ENCODE results near the gene MAN1A2. TPM values are rescaled to one million over a fixed set of nuclear protein-coding genes. Genes with fewer than 3 reads are reported as not detected.

The MAN1A2 gene
- total and polyA plus RNA-seq, 10 of the 15 experiments (the other 5 are each of a cell fraction or from before 2014, with no cell fraction given) = 2.8 to 23.6 (median 16.0) TPM

GRCh38 chr1:117341123-117341522 lies 26.1 kb upstream of the MAN1A2 start:
- FAIRE-seq (no peak), DNase-seq (ENCODE audit: low read depth, low spot score) (no peak), ATAC-seq (no peak)
- Histone ChIP-seq H3K9me3 (replicated peaks; ENCODE audit: control insufficient read depth, insufficient read depth, low read length) (no peaks in the 10 kb centered on the region), H2AFZ (ENCODE audit: control insufficient read depth, low read depth, low read length) (no peak overlapping the region), H3K4me3 (no peak overlapping the region), H3K27ac (ENCODE audit: control insufficient read depth, insufficient read depth) (no peak overlapping the region), H3K9ac (ENCODE audit: control insufficient read depth, insufficient read depth, low read length) (no peak overlapping the region), H3K79me2 (ENCODE audit: control insufficient read depth, insufficient read depth, low read length) (no peaks in the 10 kb centered on the region), H3K4me2 (ENCODE audit: control insufficient read depth, insufficient read depth) (no peak overlapping the region), H4K20me1 (ENCODE audit: control insufficient read depth, insufficient read depth) (no peaks in the 10 kb centered on the region), H3K27me3 (replicated peaks in 1 of 2; ENCODE audit: control insufficient read depth in 2 of 2, insufficient read depth in 2 of 2, low read length in 1 of 2) (no peaks in the 10 kb centered on the region; a peak in 2 of 4 replicates), H3K4me1 (ENCODE audit: control insufficient read depth, insufficient read depth, low read length) (no peaks in the 10 kb centered on the region), H3K36me3 (ENCODE audit: control insufficient read depth in 2 of 2, insufficient read depth in 2 of 2, low read length in 1 of 2) (no peaks in the 10 kb centered on the region)
- ChIA-PET SMC1A (ENCODE audit: uncharacterized antibody, unreplicated experiment) (interaction anchor here (0.7 to 1.9 kb wide), 3 partner anchors 172 to 274 kb away, joined by 3 to 10 read pairs (median 4); no protein-coding TSS in a partner anchor), CTCF (interaction anchor here (1.2 to 3.6 kb wide), 3 partner anchors 9 to 149 kb away, joined by 3 to 15 read pairs (median 3); no protein-coding TSS in a partner anchor), POLR2A (interaction anchor here (0.6 kb wide), 1 partner anchor 410 kb away, joined by 4 read pairs; no protein-coding TSS in a partner anchor), RAD21 (ENCODE audit: unreplicated experiment) (no interaction called here)
- intact Hi-C loops (cut with micrococcal nuclease; ENCODE audit: unreplicated experiment) = no loop called here
- 81% methylated on average over 5 of the region's 5 CpGs for WGBS (ENCODE audit: insufficient coverage, insufficient replicate concordance, low lambda C conversion rate, missing lambda C conversion rate)
- TF ChIP-seq ZNF384 (IDR thresholded peaks at IDR 0.05; ENCODE audit: borderline replicate concordance, low read depth, low read length) (no peak), CBX3 (IDR thresholded peaks at IDR 0.05; ENCODE audit: borderline replicate concordance, low read depth) (no peak), BCL11A (IDR thresholded peaks at IDR 0.05; ENCODE audit: low read depth, low read length) (no peak), TAF1 (IDR thresholded peaks at IDR 0.05; ENCODE audit: borderline replicate concordance, low read depth, low read length) (no peak), KLF5 (IDR thresholded peaks at IDR 0.05; ENCODE audit: partially characterized antibody) (no peak), ZSCAN29 (IDR thresholded peaks at IDR 0.05) (no peak), EED (IDR thresholded peaks at IDR 0.05; ENCODE audit: low read depth) (no peak), CHD4 (IDR thresholded peaks at IDR 0.05) (no peak), POLR2AphosphoS5 (IDR thresholded peaks at IDR 0.05; ENCODE audit: low read length) (no peak)
- TF ChIP-seq, protein P1, sequence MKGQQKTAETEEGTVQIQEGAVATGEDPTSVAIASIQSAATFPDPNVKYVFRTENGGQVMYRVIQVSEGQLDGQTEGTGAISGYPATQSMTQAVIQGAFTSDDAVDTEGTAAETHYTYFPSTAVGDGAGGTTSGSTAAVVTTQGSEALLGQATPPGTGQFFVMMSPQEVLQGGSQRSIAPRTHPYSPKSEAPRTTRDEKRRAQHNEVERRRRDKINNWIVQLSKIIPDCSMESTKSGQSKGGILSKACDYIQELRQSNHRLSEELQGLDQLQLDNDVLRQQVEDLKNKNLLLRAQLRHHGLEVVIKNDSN (IDR thresholded peaks at IDR 0.05; ENCODE audit: borderline replicate concordance, extremely low read length, insufficient read depth, low read depth, low read length) = no peak
- TF ChIP-seq, protein P2, sequence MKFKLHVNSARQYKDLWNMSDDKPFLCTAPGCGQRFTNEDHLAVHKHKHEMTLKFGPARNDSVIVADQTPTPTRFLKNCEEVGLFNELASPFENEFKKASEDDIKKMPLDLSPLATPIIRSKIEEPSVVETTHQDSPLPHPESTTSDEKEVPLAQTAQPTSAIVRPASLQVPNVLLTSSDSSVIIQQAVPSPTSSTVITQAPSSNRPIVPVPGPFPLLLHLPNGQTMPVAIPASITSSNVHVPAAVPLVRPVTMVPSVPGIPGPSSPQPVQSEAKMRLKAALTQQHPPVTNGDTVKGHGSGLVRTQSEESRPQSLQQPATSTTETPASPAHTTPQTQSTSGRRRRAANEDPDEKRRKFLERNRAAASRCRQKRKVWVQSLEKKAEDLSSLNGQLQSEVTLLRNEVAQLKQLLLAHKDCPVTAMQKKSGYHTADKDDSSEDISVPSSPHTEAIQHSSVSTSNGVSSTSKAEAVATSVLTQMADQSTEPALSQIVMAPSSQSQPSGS (IDR thresholded peaks at IDR 0.05; ENCODE audit: low read length) = no peak
- in situ Hi-C loops (cut with MboI) = no loop called here
- no TSS peak for BruUV-seq (replicated peaks)
